WERI-Rb-1 (cell line): ENCODE measurements around the gene ADH6.

Source experiments
- DNase-seq: peaks from one replicate; pipeline ENCODE4 v3.0.0-alpha.2; 2020
- H3K27ac ChIP-seq: fragments of 250-450 bp; sonication (Bioruptor Pico); 2 replicates; pipeline ENCODE4 v1.5.1; 2020; ENCODE audit warnings: mild to moderate bottlenecking, moderate library complexity
- H3K27me3 ChIP-seq: fragments of 250-450 bp; sonication (Bioruptor Pico); 2 replicates; pipeline ENCODE4 v1.5.1; 2021; ENCODE audit warnings: mild to moderate bottlenecking, low read depth, moderate library complexity; ENCODE audit not compliant: insufficient read depth, severe bottlenecking
- H3K36me3 ChIP-seq: fragments of 250-450 bp; sonication (Bioruptor Pico); 2 replicates; pipeline ENCODE4 v1.5.1; 2020; ENCODE audit warnings: mild to moderate bottlenecking, moderate library complexity
- H3K4me3 ChIP-seq: 2 replicates; pipeline ENCODE4 v1.5.1; 2011; ENCODE audit warnings: low read depth, mild to moderate bottlenecking, control low read depth, low read length
- H3K9me3 ChIP-seq: fragments of 250-450 bp; sonication (Bioruptor Pico); 2 replicates; pipeline ENCODE4 v1.5.1; 2021; ENCODE audit warnings: mild to moderate bottlenecking, moderate library complexity; ENCODE audit not compliant: severe bottlenecking
- TF ChIP-seq, protein P1 (sequence below): IDR thresholded peaks from 2 replicates; pipeline ENCODE4 v1.5.1; 2011; ENCODE audit warnings: low read depth, mild to moderate bottlenecking, control low read depth, inconsistent platforms, low read length

Gene ADH6

GRCh38 chr4:99210789-99211188, 8.3 kb downstream of the ADH6 start:
- DNase-seq, result no peak
- no peaks in the 10 kb centered on the region for H3K36me3 ChIP-seq
- TF ChIP-seq, protein P1, sequence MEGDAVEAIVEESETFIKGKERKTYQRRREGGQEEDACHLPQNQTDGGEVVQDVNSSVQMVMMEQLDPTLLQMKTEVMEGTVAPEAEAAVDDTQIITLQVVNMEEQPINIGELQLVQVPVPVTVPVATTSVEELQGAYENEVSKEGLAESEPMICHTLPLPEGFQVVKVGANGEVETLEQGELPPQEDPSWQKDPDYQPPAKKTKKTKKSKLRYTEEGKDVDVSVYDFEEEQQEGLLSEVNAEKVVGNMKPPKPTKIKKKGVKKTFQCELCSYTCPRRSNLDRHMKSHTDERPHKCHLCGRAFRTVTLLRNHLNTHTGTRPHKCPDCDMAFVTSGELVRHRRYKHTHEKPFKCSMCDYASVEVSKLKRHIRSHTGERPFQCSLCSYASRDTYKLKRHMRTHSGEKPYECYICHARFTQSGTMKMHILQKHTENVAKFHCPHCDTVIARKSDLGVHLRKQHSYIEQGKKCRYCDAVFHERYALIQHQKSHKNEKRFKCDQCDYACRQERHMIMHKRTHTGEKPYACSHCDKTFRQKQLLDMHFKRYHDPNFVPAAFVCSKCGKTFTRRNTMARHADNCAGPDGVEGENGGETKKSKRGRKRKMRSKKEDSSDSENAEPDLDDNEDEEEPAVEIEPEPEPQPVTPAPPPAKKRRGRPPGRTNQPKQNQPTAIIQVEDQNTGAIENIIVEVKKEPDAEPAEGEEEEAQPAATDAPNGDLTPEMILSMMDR, result no peak
- H3K27ac ChIP-seq, result no peak overlapping the region
- no peaks in the 10 kb centered on the region for H3K27me3 ChIP-seq
- H3K4me3 ChIP-seq, result no peak overlapping the region
- H3K9me3 ChIP-seq, result no peaks in the 10 kb centered on the region

DNA sequence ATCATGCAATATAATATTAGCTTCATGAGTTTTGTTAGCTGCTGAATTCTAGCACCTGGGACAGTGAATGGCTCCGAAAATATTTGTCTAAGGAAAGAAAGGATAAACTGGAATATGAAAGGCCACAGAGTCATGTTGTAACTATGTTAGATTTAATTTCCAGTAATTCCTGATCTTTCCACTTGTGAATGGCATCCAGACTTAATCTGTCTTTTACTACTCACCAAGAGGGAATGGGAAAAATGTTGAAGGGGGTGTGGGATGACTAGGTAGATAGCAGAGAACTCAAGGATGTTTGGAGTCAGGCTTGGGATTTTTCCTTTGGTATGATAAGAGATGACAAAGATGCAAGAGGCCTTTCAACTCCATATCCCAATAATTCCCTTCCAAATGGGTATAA, 9.4 kb downstream of the ADH6 start:
- H3K9me3 ChIP-seq, result no peaks in the 10 kb centered on the region
- DNase-seq, result no peak
- no peaks in the 10 kb centered on the region for H3K27me3 ChIP-seq
- TF ChIP-seq, protein P1, result no peak
- no peak overlapping the region for H3K4me3 ChIP-seq
- no peak overlapping the region for H3K27ac ChIP-seq
- H3K36me3 ChIP-seq, result no peaks in the 10 kb centered on the region

DNA sequence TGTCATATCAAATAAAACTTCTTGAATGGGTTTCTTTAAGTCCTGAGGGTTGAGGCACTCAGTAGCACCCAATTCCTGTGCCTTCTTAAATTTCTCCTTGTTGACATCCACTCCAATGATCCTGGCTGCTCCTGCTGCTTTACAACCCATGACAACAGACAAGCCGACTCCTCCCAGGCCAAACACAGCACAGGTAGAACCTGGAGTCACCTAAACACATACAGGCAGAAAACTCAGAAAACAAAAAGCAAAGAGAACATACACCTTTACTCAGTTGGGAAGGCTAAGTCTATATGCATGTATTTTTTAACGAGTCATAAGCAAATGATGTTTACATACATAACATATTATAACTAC, 10.3 kb downstream of the ADH6 start:
- Histone ChIP-seq H3K4me3 (no peak overlapping the region), H3K27ac (no peak overlapping the region)

DNA sequence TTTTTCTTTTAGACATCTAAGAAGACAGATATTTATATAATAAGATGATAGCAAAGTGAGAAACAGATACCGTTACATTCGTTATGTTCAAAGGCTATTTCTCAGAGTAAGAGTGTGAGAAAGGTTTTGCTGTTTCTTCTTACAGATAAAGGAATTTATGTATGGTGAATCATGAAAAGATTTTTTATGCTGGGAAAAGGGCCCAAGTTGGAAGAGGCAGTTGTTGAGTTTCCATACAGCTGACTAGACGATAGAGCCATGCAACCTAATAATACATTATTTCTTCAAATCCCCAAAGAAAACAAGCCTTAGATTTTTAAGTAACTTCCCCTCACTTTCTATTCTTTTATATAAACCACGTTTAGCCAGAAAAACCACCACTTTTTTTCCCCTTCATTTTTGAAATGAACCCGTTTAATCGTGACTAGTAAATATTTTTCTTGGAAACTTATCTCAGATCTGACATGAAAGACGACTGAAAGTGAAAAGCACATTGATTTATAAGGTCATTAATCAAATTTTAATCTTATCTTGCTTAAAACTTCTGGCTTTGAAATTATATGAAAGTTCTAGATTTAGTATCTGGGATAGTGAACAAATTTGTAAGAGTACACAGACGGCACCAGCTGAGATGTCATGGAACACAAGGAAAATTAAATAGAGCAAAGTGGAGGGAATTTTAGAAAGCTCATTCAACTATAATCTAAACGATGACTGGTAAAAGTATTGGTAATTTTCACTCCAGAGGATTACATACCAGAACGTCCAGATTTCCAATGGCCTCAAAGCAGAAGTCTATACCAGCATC, 10.9 kb downstream of the ADH6 start:
- H3K27me3 ChIP-seq, result no peaks in the 10 kb centered on the region
- no peak overlapping the region for H3K4me3 ChIP-seq
- H3K27ac ChIP-seq, result no peak overlapping the region
- no peaks in the 10 kb centered on the region for H3K9me3 ChIP-seq
- TF ChIP-seq, protein P1, result no peak
- H3K36me3 ChIP-seq, result no peaks in the 10 kb centered on the region
- DNase-seq, result no peak

More for the DNA sequence above, 10.3 kb downstream of the ADH6 start:
- TF ChIP-seq, protein P1, result no peak
- H3K27me3 ChIP-seq, result no peaks in the 10 kb centered on the region
- H3K36me3 ChIP-seq, result no peaks in the 10 kb centered on the region
- no peak for DNase-seq
- H3K9me3 ChIP-seq, result no peaks in the 10 kb centered on the region

DNA sequence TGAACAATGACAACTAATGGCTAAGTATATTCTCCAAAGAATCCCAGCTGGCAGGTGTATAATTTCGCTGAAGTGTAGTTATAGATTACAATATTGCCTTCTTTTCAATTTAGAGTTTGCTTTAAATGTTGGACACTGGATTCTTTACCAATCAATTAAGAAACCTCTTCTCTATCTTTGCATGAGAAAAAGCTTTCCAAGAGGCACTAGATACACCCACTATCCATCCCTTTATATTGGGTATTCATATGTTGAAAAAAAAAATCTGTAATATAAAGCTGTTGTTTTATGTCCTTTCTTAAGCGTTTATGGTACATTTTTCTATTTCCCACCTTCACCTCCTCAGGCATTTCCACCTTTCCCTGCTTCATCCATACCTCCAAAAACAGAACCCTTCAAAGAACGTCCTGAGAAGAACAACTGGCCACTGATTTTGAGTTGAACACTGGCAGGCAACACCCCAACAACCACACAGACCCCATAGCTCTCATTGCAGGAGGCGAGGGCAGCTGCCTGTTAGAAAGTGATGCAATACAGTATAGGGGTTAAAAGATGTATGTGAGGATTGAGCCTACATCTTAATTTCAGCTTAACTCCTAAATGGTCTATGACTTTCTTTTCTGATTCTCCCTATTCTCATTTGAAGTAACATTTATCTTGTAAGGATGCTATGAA, 11.8 kb downstream of the ADH6 start:
- H3K27me3 ChIP-seq, result no peaks in the 10 kb centered on the region
- TF ChIP-seq, protein P1, result no peak
- no peak overlapping the region for H3K27ac ChIP-seq
- DNase-seq, result no peak
- no peaks in the 10 kb centered on the region for H3K36me3 ChIP-seq
- no peak overlapping the region for H3K4me3 ChIP-seq
- H3K9me3 ChIP-seq, result no peaks in the 10 kb centered on the region
